Mononuclear cell (primary cell): ENCODE data around the gene PGA4. TPM values are rescaled to one million over a fixed set of nuclear protein-coding genes. Genes with fewer than 3 reads are reported as not detected.

Source experiments
- H3K27me3 ChIP-seq: 2 replicates; pipeline ENCODE4 v1.6.0; 2011; ENCODE audit warnings: low read length, control low read depth; ENCODE audit not compliant: insufficient read depth
- H3K4me1 ChIP-seq: 2 replicates; pipeline ENCODE4 v1.5.1; 2011; ENCODE audit warnings: mild to moderate bottlenecking, low read length, control low read depth; ENCODE audit not compliant: insufficient read depth
- H3K4me3 ChIP-seq: 2 replicates; pipeline ENCODE4 v1.5.1; 2011; ENCODE audit warnings: mild to moderate bottlenecking, low read length, moderate library complexity
- H3K9me3 ChIP-seq: 2 replicates; pipeline ENCODE4 v1.5.1; 2011; ENCODE audit warnings: low read depth, mild to moderate bottlenecking, control low read depth, low read length
- total RNA-seq: library from RNA; depleted of rRNA; stranded (reverse); fragments of >200 nt; gene quantifications from one replicate; pipeline ENCODE4 v1.2.3, GENCODE V29; 2012

PGA4 gene
- total RNA-seq, 1 donor = 0.21 TPM

GRCh38 chr11:61277186-61278000 lies 55.2 kb downstream of the PGA4 start:
- Histone ChIP-seq H3K4me3 (no peak overlapping the region), H3K27me3 (no peaks in the 10 kb centered on the region), H3K9me3 (no peaks in the 10 kb centered on the region), H3K4me1 (no peaks in the 10 kb centered on the region)

DNA sequence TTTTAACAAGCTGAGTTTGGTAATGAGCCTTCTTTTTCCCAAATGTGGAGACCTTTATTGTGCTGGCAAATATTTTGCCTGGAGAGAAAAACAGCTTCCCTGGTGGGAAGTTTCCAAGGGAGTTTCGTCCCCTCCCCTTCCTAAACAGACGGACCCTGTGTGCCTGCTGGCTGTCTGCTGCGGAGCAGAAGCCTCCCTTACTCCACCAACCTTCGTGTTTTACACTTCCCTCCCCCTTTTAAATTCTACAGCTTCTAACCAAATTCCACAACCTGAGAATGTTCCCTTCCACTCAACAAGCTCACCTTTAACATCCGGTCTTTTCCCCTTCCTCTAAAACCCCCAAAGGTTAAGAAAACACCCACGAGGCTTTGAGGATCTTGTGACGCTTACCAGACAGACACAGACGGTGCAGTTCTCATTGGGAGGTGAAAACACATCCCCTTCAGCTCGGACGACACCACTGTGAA lies 55.9 kb downstream of the PGA4 start:
- H3K9me3 ChIP-seq = no peaks in the 10 kb centered on the region
- no peaks in the 10 kb centered on the region for H3K27me3 ChIP-seq
- H3K4me3 ChIP-seq = no peak overlapping the region
- no peaks in the 10 kb centered on the region for H3K4me1 ChIP-seq

DNA sequence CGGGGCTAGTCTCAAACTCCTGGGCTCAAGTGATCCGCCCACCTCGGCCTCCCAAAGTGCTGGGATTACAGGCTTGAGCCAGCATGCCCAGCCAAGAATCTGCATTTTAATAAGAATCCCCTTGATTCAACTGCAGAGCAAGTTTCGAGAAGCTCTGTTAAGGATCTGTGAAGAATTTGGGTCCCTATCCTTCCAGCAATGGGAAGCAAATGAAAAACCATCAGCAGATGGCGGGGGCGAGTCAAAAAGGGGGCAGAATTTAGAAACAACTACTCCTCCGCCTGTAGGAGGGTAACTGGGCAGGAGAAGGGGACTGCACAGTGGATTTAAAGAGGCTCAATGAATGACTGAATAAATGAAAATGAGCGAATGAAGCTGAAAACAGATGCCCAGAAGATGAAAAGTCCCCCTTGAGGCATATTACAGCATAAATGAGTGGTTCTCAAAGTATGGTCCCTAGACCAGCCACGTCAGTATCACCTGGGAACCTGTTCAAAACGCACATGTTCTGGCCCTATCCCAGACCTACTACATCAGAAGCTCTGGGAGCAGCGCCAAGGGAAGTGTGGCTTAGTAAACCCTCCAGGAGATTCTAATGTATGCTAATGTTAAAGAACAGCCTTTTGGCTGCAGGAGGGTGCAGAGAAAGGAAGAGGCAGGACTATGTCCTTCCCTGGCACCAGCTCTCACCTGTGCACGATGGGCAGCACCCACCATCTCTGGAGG lies 58.0 kb downstream of the PGA4 start:
- H3K9me3 ChIP-seq = no peaks in the 10 kb centered on the region
- H3K4me3 ChIP-seq = no peak overlapping the region
- no peaks in the 10 kb centered on the region for H3K4me1 ChIP-seq
- H3K27me3 ChIP-seq = no peaks in the 10 kb centered on the region

GRCh38 chr11:61280883-61281580 lies 58.9 kb downstream of the PGA4 start:
- H3K4me3 ChIP-seq = no peak overlapping the region
- no peaks in the 10 kb centered on the region for H3K4me1 ChIP-seq
- H3K27me3 ChIP-seq = no peaks in the 10 kb centered on the region
- no peaks in the 10 kb centered on the region for H3K9me3 ChIP-seq

Other genes with a start within 250 kb of the PGA4 start
- gene CD5, start 119.9 kb upstream of the PGA4 start, total RNA-seq = 89.6 TPM
- gene VPS37C, start 60.9 kb upstream of the PGA4 start, total RNA-seq = 5.5 TPM
- gene PGA3, start 18.8 kb upstream of the PGA4 start, total RNA-seq = 0.21 TPM
- 0.52 TPM for gene PGA5, start 18.8 kb downstream of the PGA4 start, total RNA-seq
- gene VWCE, start 73.0 kb downstream of the PGA4 start, total RNA-seq = 0.52 TPM
- gene DDB1, start 110.8 kb downstream of the PGA4 start, total RNA-seq = 89.8 TPM
- gene TKFC, start 110.9 kb downstream of the PGA4 start, total RNA-seq = 18.5 TPM
- gene CYB561A3, start 139.5 kb downstream of the PGA4 start, total RNA-seq = 46.4 TPM
- 40.5 TPM for gene TMEM138, start 140.0 kb downstream of the PGA4 start, total RNA-seq
- 4.4 TPM for gene TMEM216, start 170.2 kb downstream of the PGA4 start, total RNA-seq
- 49.0 TPM for gene CPSF7, start 207.6 kb downstream of the PGA4 start, total RNA-seq
- 52.2 TPM for gene SDHAF2, start 207.8 kb downstream of the PGA4 start, total RNA-seq